B cell (primary cell): ENCODE data around the gene ERN1. TPM values are rescaled to one million over a fixed set of nuclear protein-coding genes. Genes with fewer than 3 reads are reported as not detected.
"Not testable (repeated sequence)": the region's sequence is repeated elsewhere in the genome, so short reads cannot be mapped to it uniquely, and the experiment has no call there.

Experiments used
- ATAC-seq: fragments of 200-7000 bp; cut with Tn5 transposase; one replicate; pipeline ENCODE4 v1.10.0; 2021; ENCODE audit warnings: low read depth, mild to moderate bottlenecking, moderate number of reproducible peaks, moderate library complexity
- CTCF ChIA-PET: fragments of 350-600 bp; sonication (Branson Sonifier 250); formaldehyde crosslinking; loops from one replicate; lab custom pipeline; 2021; ENCODE audit warnings: antibody characterized with exemption, inconsistent platforms; lab: Charles Lee
- POLR2A ChIA-PET: fragments of 350-600 bp; sonication (Branson Sonifier 250); formaldehyde crosslinking; loops from one replicate; lab custom pipeline; 2021; ENCODE audit warnings: antibody characterized with exemption; lab: Charles Lee
- DNase-seq: peaks from one replicate; pipeline ENCODE4 v3.0.0; 2013
- H2AFZ ChIP-seq: 2 replicates; pipeline ENCODE4 v1.6.1; 2012; ENCODE audit warnings: mild to moderate bottlenecking, low read depth, low read length; ENCODE audit not compliant: insufficient read depth, poor library complexity, severe bottlenecking
- H3K27ac ChIP-seq, 2 donors: 1 replicate in 1 of 2; 2 replicates in 1 of 2; pipeline ENCODE4 v1.5.1; 2012 to 2013; ENCODE audit warnings: low read length in 2 of 2, mild to moderate bottlenecking in 2 of 2, moderate library complexity in 1 of 2
- H3K27me3 ChIP-seq, 4 experiments: fragments of 200-600 bp in 1 of 4; sonication (generic) in 1 of 4; replicated peaks in 1 of 4; 1 replicate in 2 of 4; 2 replicates in 2 of 4; pipeline versions ENCODE4 v1.6.1 to v1.7.0; 2013 to 2016; ENCODE audit warnings: low read length in 3 of 4, mild to moderate bottlenecking in 2 of 4, mixed read lengths in 1 of 4, moderate library complexity in 1 of 4; ENCODE audit not compliant: insufficient read depth in 4 of 4, control insufficient read depth in 3 of 4; ENCODE audit errors: control extremely low read depth in 1 of 4
- H3K36me3 ChIP-seq, 2 experiments: replicated peaks in 1 of 2; 1 replicate in 1 of 2; 2 replicates in 1 of 2; pipeline versions ENCODE4 v1.6.1 to v1.7.1; 2013; ENCODE audit warnings: low read length in 1 of 2; ENCODE audit not compliant: insufficient read depth in 2 of 2, control insufficient read depth in 1 of 2; ENCODE audit errors: control extremely low read depth in 1 of 2, extremely low read depth in 1 of 2
- H3K4me1 ChIP-seq, 2 donors: fragments of 200-600 bp in 1 of 2; sonication (generic) in 1 of 2; 1 replicate in 1 of 2; 2 replicates in 1 of 2; pipeline versions ENCODE4 v1.5.1 to v1.6.1; 2013 to 2017; ENCODE audit warnings: low read length in 2 of 2; ENCODE audit not compliant: control insufficient read depth in 2 of 2, insufficient read depth in 2 of 2
- H3K4me2 ChIP-seq: replicated peaks from 2 replicates; pipeline ENCODE3; 2012; ENCODE audit warnings: mild to moderate bottlenecking, low read depth, low read length; ENCODE audit not compliant: poor library complexity, severe bottlenecking
- H3K4me3 ChIP-seq, 5 experiments: fragments of 200-600 bp in 1 of 5; sonication (generic) in 1 of 5; 1 replicate in 3 of 5; 2 replicates in 2 of 5; pipeline versions ENCODE4 v1.5.1 to v1.7.0; 2011 to 2016; ENCODE audit warnings: low read length in 4 of 5, mild to moderate bottlenecking in 4 of 5, low read depth in 2 of 5, control low read depth in 1 of 5, moderate library complexity in 1 of 5; ENCODE audit not compliant: insufficient read depth in 1 of 5; ENCODE audit errors: control extremely low read depth in 1 of 5, extremely low read depth in 1 of 5
- H3K79me2 ChIP-seq: fragments of 200-600 bp; sonication (generic); one replicate; pipeline ENCODE4 v1.6.0; 2016; ENCODE audit warnings: low read length; ENCODE audit not compliant: control insufficient read depth, insufficient read depth
- H3K9ac ChIP-seq: fragments of 200-600 bp; sonication (generic); 2 replicates; pipeline ENCODE4 v1.6.1; 2017; ENCODE audit warnings: mild to moderate bottlenecking, low read length, moderate library complexity
- H3K9me3 ChIP-seq, 3 donors: one replicate each; pipeline versions ENCODE4 v1.6.1 to v1.7.1; 2013; ENCODE audit warnings: low read length in 2 of 3; ENCODE audit not compliant: control insufficient read depth in 2 of 3, insufficient read depth in 1 of 3; ENCODE audit errors: control extremely low read depth in 1 of 3
- H4K20me1 ChIP-seq: 2 replicates; pipeline ENCODE4 v1.6.0; 2012; ENCODE audit warnings: mild to moderate bottlenecking, low read length; ENCODE audit not compliant: insufficient read depth, control insufficient read depth, poor library complexity, severe bottlenecking
- H3K27ac Mint-ChIP-seq: one replicate; pipeline ENCODE4 v1.8.0; 2021; ENCODE audit warnings: mixed read lengths
- H3K27me3 Mint-ChIP-seq: one replicate; pipeline ENCODE4 v1.8.0; 2021; ENCODE audit warnings: mixed read lengths
- H3K4me1 Mint-ChIP-seq: one replicate; pipeline ENCODE4 v1.8.0; 2021; ENCODE audit warnings: mixed read lengths
- H3K4me3 Mint-ChIP-seq: one replicate; pipeline ENCODE4 v1.8.0; 2021; ENCODE audit warnings: mixed read lengths
- H3K9me3 Mint-ChIP-seq: one replicate; pipeline ENCODE4 v1.8.0; 2022; ENCODE audit warnings: mixed read lengths; ENCODE audit not compliant: insufficient read depth
- EZH2 ChIP-seq: IDR thresholded peaks from 2 replicates; pipeline ENCODE4 v1.6.1; 2012; ENCODE audit warnings: borderline replicate concordance, low read depth, mild to moderate bottlenecking, moderate library complexity, low read length; ENCODE audit not compliant: insufficient read depth, poor library complexity, severe bottlenecking
- WGBS: methylation state at CpG from one replicate; pipeline ENCODE4 v1.1.5; 2013; ENCODE audit warnings: missing lambda C conversion rate; ENCODE audit not compliant: insufficient coverage; 5-methylcytosine and 5-hydroxymethylcytosine counted together
- intact Hi-C: fragments of 100-400 bp; cut with micrococcal nuclease; formaldehyde crosslinking; loops from one replicate; pipeline ENCODE4 v1.10.0; 2022
- polyA plus RNA-seq: library from polyadenylated mRNA; depleted of rRNA; stranded (reverse); fragments of >200 nt; gene quantifications from 2 replicates; pipeline ENCODE4 v1.2.3, GENCODE V29; 2012
- total RNA-seq, 2 donors: library from RNA; stranded (reverse); fragments of 120-200 nt in 1 of 2; gene quantifications; 1 replicate in 1 of 2; 2 replicates in 1 of 2; pipeline versions ENCODE4 v1.2.3 to v1.2.4, GENCODE V29; 2013 to 2022
- TF ChIP-seq, protein P1 (sequence below): fragments of 200-600 bp; IDR thresholded peaks from one replicate; pipeline ENCODE4 v1.8.0; 2022; ENCODE audit warnings: antibody characterized with exemption, mild to moderate bottlenecking

The ERN1 gene
- total and polyA plus RNA-seq, 2 donors (not counting 1 experiment from before 2014, with no cell fraction given), result 7.0 to 19.4 TPM

DNA sequence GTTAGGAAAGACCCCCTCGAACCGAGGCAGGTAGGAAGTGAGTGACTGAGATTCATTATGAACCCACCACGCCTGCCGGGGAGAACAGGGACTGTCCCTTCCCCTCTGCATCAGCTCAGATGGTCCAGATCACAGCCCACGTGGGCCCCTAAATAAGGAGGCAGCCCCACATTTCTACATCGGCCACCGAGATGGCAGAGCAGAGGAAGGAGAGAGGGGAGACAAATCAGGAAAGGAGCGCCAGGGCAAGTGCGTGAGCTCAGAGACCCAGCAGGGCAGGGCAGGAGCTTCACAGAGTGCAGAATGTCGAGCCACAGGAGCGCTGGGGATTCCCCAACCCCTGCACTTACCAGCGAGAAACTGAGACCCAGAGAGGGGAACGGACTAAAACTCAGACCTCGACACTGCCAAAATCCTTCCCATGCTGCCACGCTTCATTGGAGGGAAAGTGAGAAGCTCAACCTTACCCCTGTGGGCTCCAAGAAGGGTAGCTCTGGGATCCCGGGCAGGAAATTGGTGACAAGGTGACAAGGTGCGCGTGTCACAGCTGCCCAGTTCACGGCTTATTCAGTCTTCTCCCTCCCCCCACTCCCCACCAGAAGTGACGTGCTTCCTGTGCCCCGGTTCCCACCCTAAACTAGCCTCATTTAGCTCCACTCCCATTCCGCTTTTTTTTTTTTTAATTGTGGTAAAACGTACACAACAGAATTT lies 109.7 kb downstream of the ERN1 start, which contains the start of gene ICAM2:
Gene ICAM2, minus strand, starts transcription at position 578 of the 711 bp plus-strand sequence. CDS start 13,942 bp downstream, outside the sequence.
- Histone ChIP-seq H3K36me3 (no peaks in the 10 kb centered on the region), H3K9ac (peak within 1 kb of the TSS; percentile 87), H3K27me3 (no peaks in the 10 kb centered on the region), H3K4me2 (peak within 1 kb of the TSS; percentile 76), H3K9me3 (no peaks in the 10 kb centered on the region), H2AFZ (peak within 1 kb of the TSS; percentile 52), H3K27ac (peak within 1 kb of the TSS; percentile 99), H4K20me1 (peaks cover 8% of the 10 kb centered on the region), H3K79me2 (peaks cover 46% of the 10 kb centered on the region), H3K4me3 (peak within 1 kb of the TSS; percentile 70 to 87 (median 75)), H3K4me1 (peaks cover 59 to 66% of the 10 kb centered on the region in 2 donors)
- Mint-ChIP-seq H3K4me3 (peak within 1 kb of the TSS; percentile 98), H3K27me3 (no peaks in the 10 kb centered on the region), H3K27ac (peak within 1 kb of the TSS; percentile 99), H3K4me1 (peaks cover 73% of the 10 kb centered on the region), H3K9me3 (no peaks in the 10 kb centered on the region)
- ATAC-seq, result peak; percentile 83
- intact Hi-C loops, result loop anchor here (1.0 to 5.0 kb wide), 6 partner anchors 22 to 248 kb away; partner anchors contain the start of genes CCDC47, CD79B, DDX42 and ERN1
- TF ChIP-seq, protein P1, sequence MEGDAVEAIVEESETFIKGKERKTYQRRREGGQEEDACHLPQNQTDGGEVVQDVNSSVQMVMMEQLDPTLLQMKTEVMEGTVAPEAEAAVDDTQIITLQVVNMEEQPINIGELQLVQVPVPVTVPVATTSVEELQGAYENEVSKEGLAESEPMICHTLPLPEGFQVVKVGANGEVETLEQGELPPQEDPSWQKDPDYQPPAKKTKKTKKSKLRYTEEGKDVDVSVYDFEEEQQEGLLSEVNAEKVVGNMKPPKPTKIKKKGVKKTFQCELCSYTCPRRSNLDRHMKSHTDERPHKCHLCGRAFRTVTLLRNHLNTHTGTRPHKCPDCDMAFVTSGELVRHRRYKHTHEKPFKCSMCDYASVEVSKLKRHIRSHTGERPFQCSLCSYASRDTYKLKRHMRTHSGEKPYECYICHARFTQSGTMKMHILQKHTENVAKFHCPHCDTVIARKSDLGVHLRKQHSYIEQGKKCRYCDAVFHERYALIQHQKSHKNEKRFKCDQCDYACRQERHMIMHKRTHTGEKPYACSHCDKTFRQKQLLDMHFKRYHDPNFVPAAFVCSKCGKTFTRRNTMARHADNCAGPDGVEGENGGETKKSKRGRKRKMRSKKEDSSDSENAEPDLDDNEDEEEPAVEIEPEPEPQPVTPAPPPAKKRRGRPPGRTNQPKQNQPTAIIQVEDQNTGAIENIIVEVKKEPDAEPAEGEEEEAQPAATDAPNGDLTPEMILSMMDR, result no peak
- TF ChIP-seq EZH2, result no peak
- ChIA-PET CTCF (interaction anchor here (0.6 to 13.0 kb wide), 25 partner anchors 9 to 487 kb away, joined by 3 to 214 read pairs (median 6); partner anchors contain the start of genes CEP95, CSHL1, ERN1 and GH1), POLR2A (interaction anchor here (0.6 to 3.0 kb wide), 25 partner anchors 9 to 485 kb away, joined by 3 to 45 read pairs (median 6); partner anchors contain the start of genes CD79B, ERN1 and TEX2)
- WGBS, result 0% methylated on average over 15 of the region's 23 CpGs
- DNase-seq, result peak; percentile 97

DNA sequence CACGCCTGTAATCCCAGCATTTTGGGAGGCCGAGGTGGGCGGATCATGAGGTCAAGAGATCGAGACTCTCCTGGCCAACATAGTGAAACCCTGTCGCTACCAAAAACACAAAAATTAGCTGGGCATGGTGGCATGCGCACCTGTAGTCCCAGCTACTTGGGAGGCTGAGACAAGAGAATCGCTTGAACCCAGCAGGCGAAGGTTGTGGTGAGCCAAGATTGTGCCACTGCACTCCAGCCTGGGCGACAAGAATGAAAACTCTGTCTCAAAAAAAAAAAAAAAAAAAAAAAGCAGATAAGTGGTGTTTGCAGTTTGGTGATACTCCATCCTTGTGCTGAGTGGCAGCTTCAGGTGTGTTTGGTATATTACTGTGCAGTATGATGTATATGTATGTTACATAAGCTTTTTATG lies 110.4 kb downstream of the ERN1 start:
- ChIA-PET CTCF (interaction anchor here (0.9 to 13.0 kb wide), 20 partner anchors 10 to 487 kb away, joined by 3 to 214 read pairs (median 7); partner anchors contain the start of genes CEP95, CSHL1, ERN1 and GH1), POLR2A (interaction anchor here (0.6 to 3.0 kb wide), 18 partner anchors 26 to 486 kb away, joined by 3 to 45 read pairs (median 6); partner anchors contain the start of gene CD79B)
- H3K9me3 Mint-ChIP-seq, H3K36me3 ChIP-seq, DNase-seq, H3K27me3 ChIP-seq, H3K9me3 ChIP-seq, intact Hi-C loops, H3K27me3 Mint-ChIP-seq, ATAC-seq, H2AFZ ChIP-seq: not testable (repeated sequence)
- H3K4me3 Mint-ChIP-seq, result peak overlapping the region; percentile 98
- Histone ChIP-seq H4K20me1 (peaks cover 13% of the 10 kb centered on the region), H3K27ac (peak overlapping the region; percentile 99), H3K9ac (peak overlapping the region; percentile 87), H3K4me3 (peak overlapping the region; percentile 70 to 87 (median 75)), H3K4me1 (peaks cover 61 to 68% of the 10 kb centered on the region in 2 donors), H3K4me2 (peak overlapping the region; percentile 76), H3K79me2 (peaks cover 52% of the 10 kb centered on the region)
- H3K4me1 Mint-ChIP-seq, result peaks cover 74% of the 10 kb centered on the region
- WGBS, result 36% methylated on average over 3 of the region's 9 CpGs
- H3K27ac Mint-ChIP-seq, result peak overlapping the region; percentile 99
